COR-L47 (cell line): ENCODE data around the gene WNK1.
"Not testable (repeated sequence)": the region's sequence is repeated elsewhere in the genome, so short reads cannot be mapped to it uniquely, and the experiment has no call there.

Source experiments
- DNase-seq: peaks from one replicate; lab custom pipeline; 2025; lab: John Stamatoyannopoulos, UW

WNK1 gene

GRCh38 chr12:817941-818600, 65.7 kb downstream of the WNK1 start:
- no peak for DNase-seq

DNA sequence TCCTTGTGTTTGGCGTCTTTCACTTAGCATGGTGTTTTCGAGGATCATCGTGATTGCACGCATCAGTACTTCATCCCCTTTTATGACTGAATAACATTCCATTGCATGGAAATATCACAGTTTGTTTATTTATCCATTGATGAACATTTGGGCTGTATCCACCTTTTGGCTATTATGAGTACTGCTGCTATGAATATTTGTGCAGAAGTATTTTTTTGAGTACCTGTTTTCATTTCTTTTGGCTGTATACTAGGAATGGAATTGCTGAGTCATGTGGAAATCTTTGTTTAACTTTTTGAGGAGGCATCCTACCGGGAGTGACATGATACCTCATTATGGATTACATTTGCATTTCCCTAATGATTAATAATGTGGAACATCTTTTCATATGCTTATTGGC, 66.4 kb downstream of the WNK1 start:
- DNase-seq: no peak

DNA sequence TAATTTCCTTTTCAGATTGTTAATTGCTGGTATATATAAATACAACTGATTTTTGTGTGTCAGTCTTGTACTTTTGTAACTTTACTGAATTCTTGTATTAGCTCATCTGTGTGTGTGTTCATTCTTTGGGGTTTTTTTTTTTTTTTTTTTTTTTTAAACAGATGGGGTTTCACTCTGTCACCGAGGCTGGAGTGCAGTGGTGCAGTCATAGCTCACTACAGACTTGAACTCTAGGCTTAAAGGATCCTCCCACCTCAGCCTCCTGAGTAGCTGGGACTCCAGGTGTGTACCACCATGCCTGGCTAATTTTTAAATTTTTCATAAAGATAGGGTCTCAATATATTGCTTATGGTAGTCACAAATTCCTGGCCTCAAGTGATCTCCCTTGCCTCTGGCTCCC, 68.0 kb downstream of the WNK1 start:
- DNase-seq: no peak

GRCh38 chr12:823028-823698, 70.8 kb downstream of the WNK1 start:
- DNase-seq: no peak

- no peak for DNase-seq
These were observed 74.0 kb downstream of the WNK1 start for GRCh38 chr12:826331-826730.

DNA sequence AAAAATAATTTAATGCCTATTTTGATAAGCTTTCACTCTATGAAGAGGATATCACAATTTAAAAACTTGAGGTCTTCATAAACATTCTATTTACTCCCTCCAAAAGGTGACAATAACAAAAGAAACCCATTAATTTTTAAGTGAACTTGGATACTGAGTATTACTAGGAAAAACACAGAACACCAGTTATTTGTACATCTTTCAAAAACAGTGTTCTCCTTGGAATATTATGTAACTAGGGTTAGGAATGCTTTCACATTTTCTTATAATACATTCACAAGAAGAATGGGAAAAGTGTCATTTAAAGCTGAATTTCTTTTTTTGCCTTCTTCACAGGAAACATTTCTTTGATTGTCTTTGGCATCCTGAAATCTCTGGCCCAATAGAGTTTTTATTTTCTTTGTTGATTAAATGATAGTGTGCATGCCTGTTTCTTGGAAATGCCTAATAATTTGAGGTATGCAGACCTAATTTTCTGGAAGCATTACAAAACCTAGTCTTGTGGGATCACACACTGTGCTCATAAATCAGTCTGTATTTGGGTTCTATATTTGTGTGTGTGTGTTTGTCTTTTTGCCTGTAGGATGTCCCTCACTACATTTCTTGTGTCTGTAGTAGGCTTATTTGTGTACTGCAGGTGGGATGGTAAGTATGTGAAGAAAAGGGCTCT, 76.5 kb downstream of the WNK1 start:
- DNase-seq: no peak

GRCh38 chr12:830111-830867, 77.9 kb downstream of the WNK1 start:
- DNase-seq: no peak

- no peak for DNase-seq
These were observed 83.6 kb downstream of the WNK1 start for GRCh38 chr12:835754-836518.

DNA sequence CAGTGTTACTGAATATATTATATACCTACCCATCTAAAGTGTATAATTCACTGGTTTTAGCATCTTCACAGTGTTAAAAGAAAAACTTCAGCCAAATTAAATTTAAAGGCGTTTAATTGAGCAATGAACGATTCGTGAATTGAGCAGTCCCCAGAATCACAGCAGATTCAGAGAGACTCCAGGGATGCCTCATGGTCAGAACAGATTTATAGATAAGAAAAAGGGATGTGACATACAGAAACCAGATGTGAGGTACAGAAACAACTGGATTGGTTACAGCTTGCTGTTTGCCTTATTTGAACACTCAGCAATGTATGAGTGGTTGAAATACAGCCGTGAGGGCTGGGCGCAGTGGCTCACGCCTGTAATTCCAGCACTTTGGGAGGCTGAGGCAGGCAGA, 84.6 kb downstream of the WNK1 start:
- no peak for DNase-seq

DNA sequence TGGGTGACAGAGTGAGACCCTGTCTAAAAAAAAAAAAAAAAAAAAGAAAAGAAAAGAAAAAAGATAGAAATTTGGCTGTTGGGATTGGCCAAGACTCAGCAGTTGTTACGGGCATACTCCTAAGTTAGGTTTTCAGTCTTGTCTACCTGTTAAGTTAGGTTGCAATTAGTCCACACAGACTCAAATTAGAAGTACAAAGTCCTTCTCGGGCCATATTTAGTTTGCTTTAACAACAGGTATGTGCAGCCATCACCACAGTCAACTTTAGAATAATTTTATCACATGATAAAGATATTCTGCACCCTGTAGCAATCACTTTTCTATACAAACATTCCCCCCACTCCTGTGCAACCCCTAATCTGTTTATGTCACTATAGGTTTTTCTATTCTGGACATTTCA, 85.2 kb downstream of the WNK1 start:
- DNase-seq: no peak

- DNase-seq: no peak
These were observed 91.2 kb downstream of the WNK1 start for GRCh38 chr12:843609-844008.

DNA sequence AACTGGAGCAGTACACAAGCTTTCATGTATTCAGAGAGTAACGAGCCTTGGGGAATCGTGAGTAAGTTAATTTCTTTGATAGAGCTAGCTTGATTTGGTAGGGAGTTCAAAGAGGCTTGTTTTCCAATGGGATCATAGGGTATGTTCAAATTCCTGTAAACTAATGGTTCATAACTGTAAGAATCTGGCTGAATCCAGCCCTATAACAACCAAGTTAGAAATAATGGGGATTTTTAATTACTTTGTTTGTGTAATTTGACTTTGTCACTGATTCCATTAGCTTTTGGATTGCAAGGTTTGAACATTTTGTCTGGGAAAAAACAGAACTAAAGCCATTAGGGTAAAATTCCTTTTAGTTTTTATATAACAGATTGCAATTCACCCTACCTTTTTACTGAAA, 94.0 kb downstream of the WNK1 start:
- DNase-seq: no peak

GRCh38 chr12:848173-848865, 95.9 kb downstream of the WNK1 start:
- DNase-seq: no peak

DNA sequence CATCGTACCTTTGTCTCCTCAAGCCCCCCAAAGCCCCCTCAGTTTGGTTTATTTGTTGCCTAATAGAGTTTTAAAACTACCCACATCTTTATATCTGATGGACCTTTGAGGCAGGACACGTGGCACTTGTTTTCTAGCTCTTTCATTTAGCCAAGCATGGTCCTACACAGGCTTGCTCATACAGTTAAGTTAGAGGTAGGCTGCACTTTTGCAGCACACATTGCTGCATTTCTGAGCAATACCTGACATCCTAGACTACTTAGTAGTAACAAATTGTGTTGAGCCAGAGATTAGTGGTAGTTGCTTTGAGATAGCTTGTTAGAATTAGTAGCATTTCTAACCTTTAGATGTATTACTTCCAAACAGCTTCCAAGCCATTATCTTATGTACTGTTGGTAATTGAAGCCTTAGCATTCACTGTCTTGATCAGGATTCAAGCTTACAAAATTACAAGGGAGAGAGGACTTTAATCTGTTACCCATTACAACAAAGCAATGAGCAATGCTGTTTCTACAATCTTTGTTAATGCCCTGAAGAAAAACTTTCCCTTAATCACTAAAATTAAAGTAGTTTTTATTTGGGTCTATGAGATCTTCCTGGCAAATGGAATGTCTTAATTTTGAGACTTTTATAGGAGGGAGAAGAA, 96.6 kb downstream of the WNK1 start:
- DNase-seq: no peak

DNA sequence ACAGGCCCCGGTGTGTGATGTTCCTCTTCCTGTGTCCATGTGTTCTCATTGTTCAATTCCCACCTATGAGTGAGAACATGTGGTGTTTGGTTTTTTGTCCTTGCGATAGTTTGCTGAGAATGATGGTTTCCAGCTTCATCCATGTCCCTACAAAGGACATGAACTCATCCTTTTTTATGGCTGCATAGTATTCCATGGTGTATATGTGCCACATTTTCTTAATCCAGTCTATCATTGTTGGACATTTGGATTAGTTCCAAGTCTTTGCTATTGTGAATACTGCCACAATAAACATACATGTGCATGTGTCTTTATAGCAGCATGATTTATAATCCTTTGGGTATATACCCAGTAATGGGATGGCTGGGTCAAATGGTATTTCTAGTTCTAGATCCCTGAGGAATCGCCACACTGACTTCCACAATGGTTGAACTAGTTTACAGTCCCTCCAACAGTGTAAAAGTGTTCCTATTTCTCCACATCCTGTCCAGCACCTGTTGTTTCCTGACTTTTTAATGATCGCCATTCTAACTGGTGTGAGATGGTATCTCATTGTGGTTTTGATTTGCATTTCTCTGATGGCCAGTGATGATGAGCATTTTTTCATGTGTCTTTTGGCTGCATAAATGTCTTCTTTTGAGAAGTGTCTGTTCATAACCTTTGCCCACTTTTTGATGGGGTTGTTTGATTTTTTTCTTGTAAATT, 97.5 kb downstream of the WNK1 start:
- DNase-seq: not testable (repeated sequence)

- DNase-seq: no peak
These were observed 99.0 kb downstream of the WNK1 start for GRCh38 chr12:851343-851742.

GRCh38 chr12:851913-852312, 99.5 kb downstream of the WNK1 start:
- no peak for DNase-seq

GRCh38 chr12:852864-853263, 100.5 kb downstream of the WNK1 start:
- DNase-seq: no peak

- no peak for DNase-seq
These were observed 105.2 kb downstream of the WNK1 start for GRCh38 chr12:857611-858010.

GRCh38 chr12:862303-862911, 110.0 kb downstream of the WNK1 start:
- DNase-seq: no peak
